ENCODE results near the gene SPACA6. TPM values are rescaled to one million over a fixed set of nuclear protein-coding genes. Genes with fewer than 3 reads are reported as not detected.
"Not testable (repeated sequence)": the region's sequence is repeated elsewhere in the genome, so short reads cannot be mapped to it uniquely, and the experiment has no call there.

The SPACA6 gene, protein sequence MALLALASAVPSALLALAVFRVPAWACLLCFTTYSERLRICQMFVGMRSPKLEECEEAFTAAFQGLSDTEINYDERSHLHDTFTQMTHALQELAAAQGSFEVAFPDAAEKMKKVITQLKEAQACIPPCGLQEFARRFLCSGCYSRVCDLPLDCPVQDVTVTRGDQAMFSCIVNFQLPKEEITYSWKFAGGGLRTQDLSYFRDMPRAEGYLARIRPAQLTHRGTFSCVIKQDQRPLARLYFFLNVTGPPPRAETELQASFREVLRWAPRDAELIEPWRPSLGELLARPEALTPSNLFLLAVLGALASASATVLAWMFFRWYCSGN
- 1.1 and 3.2 TPM in 2 replicates for total RNA-seq

DNA sequence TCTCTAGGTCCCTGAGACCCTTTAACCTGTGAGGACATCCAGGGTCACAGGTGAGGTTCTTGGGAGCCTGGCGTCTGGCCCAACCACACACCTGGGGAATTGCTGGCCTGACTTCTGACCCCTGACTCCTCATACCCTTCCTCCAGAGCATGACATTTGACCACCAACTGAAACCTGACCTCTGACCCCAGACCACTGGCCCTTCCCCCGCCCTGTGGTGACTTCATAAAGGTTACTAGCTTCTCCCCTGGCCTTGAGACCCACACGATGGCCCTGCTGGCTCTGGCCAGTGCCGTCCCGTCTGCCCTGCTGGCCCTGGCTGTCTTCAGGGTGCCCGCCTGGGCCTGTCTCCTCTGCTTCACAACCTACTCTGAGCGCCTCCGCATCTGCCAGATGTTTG, at the start of gene SPACA6:
Gene SPACA6 (plus strand): TSS at position 71 of the 400 bp plus-strand sequence. CDS start 197 bp downstream, at position 268.
- FAIRE-seq: no peak
- Histone ChIP-seq H3K36me3 (ENCODE audit: control insufficient read depth, insufficient read depth, low read length) (peaks cover 13% of the 10 kb centered on the region), H3K4me3 (ENCODE audit: low read depth, low read length) (no peak within 1 kb of the TSS), H3K27me3 (ENCODE audit: control insufficient read depth, insufficient read depth, low read length) (no peaks in the 10 kb centered on the region)
- no peak for DNase-seq (ENCODE audit: low read depth)
- TF ChIP-seq, protein P1, sequence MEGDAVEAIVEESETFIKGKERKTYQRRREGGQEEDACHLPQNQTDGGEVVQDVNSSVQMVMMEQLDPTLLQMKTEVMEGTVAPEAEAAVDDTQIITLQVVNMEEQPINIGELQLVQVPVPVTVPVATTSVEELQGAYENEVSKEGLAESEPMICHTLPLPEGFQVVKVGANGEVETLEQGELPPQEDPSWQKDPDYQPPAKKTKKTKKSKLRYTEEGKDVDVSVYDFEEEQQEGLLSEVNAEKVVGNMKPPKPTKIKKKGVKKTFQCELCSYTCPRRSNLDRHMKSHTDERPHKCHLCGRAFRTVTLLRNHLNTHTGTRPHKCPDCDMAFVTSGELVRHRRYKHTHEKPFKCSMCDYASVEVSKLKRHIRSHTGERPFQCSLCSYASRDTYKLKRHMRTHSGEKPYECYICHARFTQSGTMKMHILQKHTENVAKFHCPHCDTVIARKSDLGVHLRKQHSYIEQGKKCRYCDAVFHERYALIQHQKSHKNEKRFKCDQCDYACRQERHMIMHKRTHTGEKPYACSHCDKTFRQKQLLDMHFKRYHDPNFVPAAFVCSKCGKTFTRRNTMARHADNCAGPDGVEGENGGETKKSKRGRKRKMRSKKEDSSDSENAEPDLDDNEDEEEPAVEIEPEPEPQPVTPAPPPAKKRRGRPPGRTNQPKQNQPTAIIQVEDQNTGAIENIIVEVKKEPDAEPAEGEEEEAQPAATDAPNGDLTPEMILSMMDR (IDR thresholded peaks at IDR 0.05; ENCODE audit: insufficient read depth, low read length, severe bottlenecking): no peak

DNA sequence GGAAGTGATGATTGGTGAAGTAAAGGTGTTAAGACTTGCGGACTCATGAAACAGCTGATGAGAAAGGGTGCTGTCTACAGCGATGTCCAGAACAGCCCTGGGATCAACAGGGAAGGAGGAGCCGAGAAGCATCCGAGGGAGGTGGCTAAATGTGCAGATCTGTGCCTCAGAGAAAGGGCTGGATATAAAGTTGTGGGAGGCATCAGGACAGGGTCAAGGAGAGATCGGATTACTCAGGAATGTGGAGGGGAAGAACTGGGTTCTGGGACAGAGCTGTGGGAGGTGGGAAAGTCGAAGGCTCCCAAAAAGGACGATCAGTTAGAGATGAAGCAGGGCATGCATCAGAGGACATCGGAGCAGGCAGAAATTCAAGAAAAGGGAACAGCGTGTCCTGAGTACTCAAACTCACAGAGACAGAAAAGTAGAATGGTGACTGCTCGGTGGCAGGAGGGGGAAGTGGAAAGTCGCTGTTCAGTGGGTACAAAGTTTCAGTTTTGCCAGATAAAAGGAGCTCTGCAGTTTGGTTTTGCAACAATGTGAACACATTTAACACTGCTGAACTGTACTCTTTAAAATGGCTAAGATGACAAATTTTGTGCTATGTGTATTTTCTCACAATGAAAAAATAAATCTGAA, 48.4 kb upstream of the SPACA6 start:
- DNase-seq (ENCODE audit: low read depth): no peak
- no peaks in the 10 kb centered on the region for H3K27me3 ChIP-seq (ENCODE audit: control insufficient read depth, insufficient read depth, low read length)
- no peak for FAIRE-seq
- no peaks in the 10 kb centered on the region for H3K36me3 ChIP-seq (ENCODE audit: control insufficient read depth, insufficient read depth, low read length)
- TF ChIP-seq, protein P1 (IDR thresholded peaks at IDR 0.05; ENCODE audit: insufficient read depth, low read length, severe bottlenecking): no peak
- no peak overlapping the region for H3K4me3 ChIP-seq (ENCODE audit: low read depth, low read length)

DNA sequence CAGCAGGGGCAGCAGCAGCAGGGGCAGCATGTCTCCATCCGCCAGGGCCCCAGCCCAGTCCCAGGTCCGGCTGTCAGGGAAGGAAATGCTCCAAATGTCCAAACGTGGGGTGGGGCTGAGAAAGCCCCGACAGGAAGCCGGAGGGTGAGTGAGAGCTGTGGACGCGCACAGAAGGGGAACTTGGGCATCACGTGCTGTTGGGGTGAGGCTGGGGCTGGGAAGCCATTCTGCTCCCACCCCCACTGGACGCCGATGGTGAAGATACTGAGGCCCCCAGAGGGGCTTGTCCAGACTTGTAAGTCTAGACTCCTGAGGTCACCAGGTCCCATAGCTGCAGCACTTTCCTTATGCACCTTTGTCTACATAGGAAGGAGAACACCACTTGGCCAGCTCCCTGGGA, 46.4 kb upstream of the SPACA6 start, which contains the start of gene SIGLEC14:
Gene SIGLEC14 (minus strand): TSS at position 96 of the 400 bp plus-strand sequence. CDS start 66 bp downstream, at position 30.
- not testable (repeated sequence) for H3K36me3 ChIP-seq (ENCODE audit: control insufficient read depth, insufficient read depth, low read length); H3K27me3 ChIP-seq (ENCODE audit: control insufficient read depth, insufficient read depth, low read length); FAIRE-seq; H3K4me3 ChIP-seq (ENCODE audit: low read depth, low read length); DNase-seq (ENCODE audit: low read depth)

DNA sequence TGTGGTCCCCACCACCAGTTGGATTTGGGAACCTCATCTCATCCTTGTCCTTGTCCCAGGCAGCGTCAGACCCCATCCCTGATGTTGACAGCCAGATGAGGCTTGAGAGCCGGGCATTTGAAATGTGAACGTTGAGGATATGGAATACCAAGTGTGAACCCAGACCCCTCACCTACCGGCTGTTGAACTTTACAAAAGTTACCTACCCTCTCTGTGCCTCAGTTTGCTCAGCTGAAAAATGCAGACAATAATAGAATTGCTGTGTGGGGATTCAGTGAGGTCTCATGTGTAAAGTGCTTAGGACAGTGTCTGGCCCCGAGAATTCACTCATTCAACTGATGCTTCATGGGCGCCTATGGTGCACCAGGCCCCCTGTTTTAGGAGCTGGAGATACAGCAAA, 45.8 kb upstream of the SPACA6 start:
- Histone ChIP-seq H3K27me3 (ENCODE audit: control insufficient read depth, insufficient read depth, low read length) (no peaks in the 10 kb centered on the region), H3K36me3 (ENCODE audit: control insufficient read depth, insufficient read depth, low read length) (no peaks in the 10 kb centered on the region), H3K4me3 (ENCODE audit: low read depth, low read length) (no peak overlapping the region)
- FAIRE-seq: no peak
- no peak for DNase-seq (ENCODE audit: low read depth)
- TF ChIP-seq, protein P1 (IDR thresholded peaks at IDR 0.05; ENCODE audit: insufficient read depth, low read length, severe bottlenecking): no peak

DNA sequence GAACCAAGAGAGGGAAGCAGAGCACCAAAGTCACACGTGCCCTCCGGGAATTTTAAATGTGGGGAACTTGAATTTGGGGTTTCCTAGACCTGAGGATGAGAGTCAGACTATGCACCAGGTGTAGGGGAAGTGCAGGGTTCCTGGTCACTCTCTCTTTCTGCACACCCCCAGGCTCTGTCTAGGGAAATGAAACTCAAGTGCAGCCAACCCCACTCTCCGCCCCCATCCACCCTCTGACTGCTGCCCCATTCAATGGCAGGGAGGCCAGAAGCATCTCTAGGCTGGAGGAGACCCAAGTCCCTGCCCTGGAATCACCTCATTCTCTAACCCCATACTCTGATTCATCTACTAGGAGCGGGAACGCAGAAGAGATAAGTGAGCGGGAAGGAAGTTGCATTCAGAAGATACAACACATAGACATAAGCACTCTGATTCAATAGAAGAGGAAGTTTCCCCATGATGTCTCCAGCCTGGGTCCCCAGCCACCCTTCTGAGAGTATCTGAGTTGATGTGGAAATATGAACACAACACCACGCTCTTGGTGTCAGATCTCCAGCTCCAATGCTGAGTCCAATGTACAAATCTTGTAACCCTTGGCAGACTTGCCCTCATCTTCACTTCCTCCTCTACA, 41.8 kb upstream of the SPACA6 start:
- DNase-seq (ENCODE audit: low read depth): no peak
- H3K4me3 ChIP-seq (ENCODE audit: low read depth, low read length): no peak overlapping the region
- FAIRE-seq: no peak
- TF ChIP-seq, protein P1 (IDR thresholded peaks at IDR 0.05; ENCODE audit: insufficient read depth, low read length, severe bottlenecking): no peak
- no peaks in the 10 kb centered on the region for H3K27me3 ChIP-seq (ENCODE audit: control insufficient read depth, insufficient read depth, low read length)
- H3K36me3 ChIP-seq (ENCODE audit: control insufficient read depth, insufficient read depth, low read length): no peaks in the 10 kb centered on the region

DNA sequence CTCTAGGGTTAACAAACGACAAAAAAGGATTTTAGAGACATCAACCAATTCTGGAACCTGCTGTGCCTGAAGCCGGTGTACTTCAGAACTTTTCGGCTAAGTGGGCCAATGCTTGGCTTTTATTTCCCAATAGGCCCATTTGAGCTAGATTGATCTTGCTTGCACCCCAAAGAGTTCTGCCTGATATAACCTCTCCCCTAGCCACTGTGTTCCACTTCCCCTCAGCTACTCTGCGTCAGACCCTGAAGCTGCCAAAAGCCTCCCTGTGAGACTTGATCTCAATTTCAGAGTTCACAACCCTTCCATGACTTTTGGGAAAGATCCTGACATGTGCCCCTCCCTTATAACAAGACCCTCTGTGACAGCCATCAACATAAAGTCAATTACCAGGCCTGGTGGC, 40.9 kb upstream of the SPACA6 start:
- TF ChIP-seq, protein P1 (IDR thresholded peaks at IDR 0.05; ENCODE audit: insufficient read depth, low read length, severe bottlenecking): no peak
- FAIRE-seq (no peak), DNase-seq (ENCODE audit: low read depth) (no peak)

More for the DNA sequence above, 40.9 kb upstream of the SPACA6 start:
- Histone ChIP-seq H3K4me3 (ENCODE audit: low read depth, low read length) (no peak overlapping the region), H3K36me3 (ENCODE audit: control insufficient read depth, insufficient read depth, low read length) (no peaks in the 10 kb centered on the region), H3K27me3 (ENCODE audit: control insufficient read depth, insufficient read depth, low read length) (no peaks in the 10 kb centered on the region)
